CD4-positive, alpha-beta T cell treated with Interleukin-4 for 1 hour (primary cell): ENCODE measurements around the gene SLC27A1.
"Not testable (repeated sequence)": the region's sequence is repeated elsewhere in the genome, so short reads cannot be mapped to it uniquely, and the experiment has no call there.

ENCODE experiments used
- DNase-seq, 2 donors: peaks; one replicate each; pipeline ENCODE4 v3.0.0-alpha.2; 2020 to 2022

The SLC27A1 gene

DNA sequence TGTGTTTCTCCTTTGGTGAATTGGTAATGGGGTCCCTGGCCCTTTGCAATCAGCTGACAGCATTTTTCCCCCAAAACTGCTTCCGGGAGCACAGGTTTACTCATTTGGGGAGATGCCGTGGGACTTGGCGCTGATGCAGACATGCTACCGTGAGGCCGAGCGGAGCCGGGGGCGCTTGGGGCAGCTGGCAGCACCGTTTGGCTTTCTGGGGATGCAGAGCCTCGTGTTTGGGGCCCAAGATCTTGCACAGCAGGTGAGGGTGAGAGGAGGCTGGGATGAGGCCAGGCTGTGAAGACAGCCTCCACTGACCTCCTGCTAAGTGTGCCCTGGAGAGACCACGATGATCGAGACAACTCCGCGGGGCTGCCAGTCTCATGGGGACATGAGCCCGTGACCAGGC is 71.7 kb downstream of the SLC27A1 start:
- no peak for DNase-seq

DNA sequence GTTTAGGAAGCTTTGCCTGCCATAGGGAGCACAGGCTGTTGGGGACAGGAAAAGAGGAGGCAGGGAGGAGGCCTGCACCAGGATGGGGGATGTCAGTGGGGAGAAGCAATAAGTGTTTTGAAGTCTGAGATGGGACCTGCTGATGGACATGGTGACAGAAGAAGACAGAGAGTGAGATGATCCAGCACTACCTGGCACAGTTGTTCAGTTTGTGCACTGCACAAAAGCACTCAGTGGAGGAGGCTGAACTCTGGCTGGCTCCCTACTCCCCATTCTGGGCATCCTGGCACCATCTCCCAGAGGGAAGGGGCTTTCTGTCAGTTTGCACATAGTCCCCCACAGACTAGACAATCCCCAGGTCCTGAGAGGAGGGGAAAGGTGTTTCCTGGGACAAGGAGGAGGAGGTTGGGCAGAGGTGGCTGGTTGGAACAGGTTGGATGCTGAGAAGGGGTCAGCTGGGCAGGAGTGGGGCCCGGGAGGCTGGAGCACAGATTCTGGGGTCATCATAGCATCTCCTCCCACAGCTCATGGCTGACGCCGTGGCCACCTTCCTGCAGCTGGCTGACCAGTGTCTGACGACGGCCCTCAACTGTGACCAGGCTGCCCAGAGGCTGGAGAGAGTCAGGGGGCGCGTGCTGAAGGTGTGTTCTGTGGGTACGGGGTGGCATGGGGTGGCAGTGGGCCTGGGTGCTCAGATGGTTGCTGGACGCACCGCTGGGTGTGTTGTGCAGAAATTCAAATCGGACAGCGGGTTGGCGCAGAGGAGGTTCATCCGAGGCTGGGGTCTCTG is 72.7 kb downstream of the SLC27A1 start:
- DNase-seq: no peak

DNA sequence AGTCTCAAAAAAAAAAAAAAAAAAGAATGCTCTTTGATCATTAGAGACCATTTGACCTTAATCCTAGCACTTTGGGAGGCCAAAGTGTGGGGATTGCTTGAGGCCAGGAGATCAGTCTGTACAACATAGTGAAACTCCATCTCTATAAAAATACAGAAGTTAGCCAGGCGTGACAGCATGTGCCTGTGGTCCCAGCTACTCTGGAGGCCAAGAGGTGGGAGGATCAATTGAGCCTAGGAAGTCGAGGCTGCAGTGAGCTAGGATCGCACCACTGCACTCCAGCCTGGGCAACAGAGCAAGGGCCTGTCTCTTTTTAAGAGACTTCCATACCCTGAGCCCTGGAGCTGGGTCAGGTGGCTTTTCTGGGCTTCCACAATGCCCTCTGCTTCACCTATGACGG is 73.7 kb downstream of the SLC27A1 start:
- no peak for DNase-seq

DNA sequence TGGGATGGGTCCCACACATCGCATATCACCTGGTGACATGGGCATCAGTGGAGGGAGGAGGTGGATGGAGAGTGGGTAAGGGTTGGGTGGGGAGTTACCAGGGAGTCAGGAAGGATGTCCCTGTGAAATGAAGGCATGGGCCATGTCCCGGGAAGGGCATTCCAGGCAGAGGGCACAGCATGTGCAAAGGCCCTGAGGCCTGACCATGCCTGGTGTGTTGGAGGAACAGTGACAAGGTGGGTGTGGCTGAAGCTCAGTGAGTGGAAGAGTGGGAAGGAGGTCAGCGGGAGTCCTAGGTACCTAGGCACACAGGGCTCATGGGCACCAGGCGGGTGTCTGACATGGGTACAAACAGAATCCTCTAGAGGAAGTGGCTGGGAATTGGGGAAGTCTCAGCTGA is 74.1 kb downstream of the SLC27A1 start:
- DNase-seq: no peak

DNA sequence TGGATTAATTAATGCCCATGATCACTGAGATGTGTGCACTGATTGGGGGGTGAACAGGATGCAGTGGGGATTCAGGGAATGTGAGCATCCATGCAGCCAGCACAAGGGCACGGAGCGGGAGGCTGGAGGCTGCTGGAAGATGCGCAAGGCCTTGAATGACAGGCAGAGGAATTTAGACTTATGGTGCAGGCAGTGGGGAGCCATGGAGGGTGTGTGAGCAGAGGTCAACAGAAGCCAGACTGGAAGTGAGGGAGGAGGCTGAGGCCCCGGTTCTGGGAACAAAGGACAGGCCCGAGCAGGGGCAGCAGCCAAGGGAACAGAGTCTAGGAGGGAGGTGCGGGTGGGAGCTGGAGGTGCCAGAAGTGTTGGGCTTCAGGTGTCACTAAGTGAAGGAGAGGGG is 77.8 kb downstream of the SLC27A1 start:
- DNase-seq: no peak

DNA sequence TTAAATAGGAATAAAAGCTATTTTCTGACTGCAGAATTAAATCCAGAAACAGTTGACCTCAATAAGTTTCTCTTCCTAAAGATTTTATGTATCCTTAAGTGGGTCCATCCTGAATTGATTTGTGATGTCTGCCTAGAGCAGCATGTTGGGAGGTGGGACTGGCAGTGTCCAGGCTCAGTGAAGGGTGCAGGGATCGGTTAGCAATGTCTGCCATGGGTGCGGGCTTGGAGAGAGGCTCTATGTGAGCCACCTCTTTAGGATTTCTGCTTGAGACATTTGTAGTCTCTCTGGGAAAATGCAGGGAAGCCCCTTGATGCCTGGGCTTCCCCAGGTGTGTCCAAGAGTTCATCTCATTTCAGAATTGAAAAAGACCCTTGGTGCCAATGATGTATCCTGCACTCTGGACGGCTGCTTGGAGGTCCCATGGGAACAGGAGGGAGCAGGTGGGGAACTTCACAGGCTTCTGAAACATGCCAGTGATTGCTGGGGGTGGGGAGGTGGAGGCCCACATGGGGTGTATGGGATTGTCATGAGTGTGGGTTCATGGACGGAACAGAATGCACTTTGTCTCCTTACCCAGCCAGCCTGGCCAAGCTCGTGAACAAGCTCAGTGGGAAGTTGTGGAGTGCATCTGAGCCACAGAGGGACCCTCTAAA is 78.9 kb downstream of the SLC27A1 start:
- no peak for DNase-seq

DNA sequence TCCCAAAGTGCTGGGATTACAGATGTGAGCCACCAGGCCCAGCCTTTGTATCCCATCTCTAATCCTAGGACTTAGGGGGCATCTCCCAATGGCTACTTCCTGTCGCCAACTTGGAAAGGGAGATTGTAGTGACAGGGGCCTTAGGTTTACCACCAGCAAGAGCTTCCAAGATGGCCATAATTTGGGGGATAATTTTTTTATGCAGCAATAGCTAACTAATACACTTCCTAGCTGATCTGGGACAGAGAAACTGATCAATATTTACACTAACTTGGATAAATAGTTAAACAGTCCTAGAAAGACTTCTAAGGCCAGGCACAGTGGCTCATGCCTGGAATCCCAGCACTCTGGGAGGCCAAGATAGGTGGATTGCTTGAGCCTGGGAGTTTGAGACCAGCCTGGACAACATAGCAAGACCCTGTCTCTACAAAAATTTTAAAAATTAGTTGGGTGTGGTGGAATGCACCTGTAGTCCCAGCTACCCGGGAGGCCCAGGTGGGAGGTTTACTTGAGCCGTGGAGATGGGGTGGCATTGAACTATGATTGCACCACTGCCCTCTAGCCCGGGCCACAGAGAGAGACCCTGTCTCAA is 79.8 kb downstream of the SLC27A1 start:
- no peak for DNase-seq

DNA sequence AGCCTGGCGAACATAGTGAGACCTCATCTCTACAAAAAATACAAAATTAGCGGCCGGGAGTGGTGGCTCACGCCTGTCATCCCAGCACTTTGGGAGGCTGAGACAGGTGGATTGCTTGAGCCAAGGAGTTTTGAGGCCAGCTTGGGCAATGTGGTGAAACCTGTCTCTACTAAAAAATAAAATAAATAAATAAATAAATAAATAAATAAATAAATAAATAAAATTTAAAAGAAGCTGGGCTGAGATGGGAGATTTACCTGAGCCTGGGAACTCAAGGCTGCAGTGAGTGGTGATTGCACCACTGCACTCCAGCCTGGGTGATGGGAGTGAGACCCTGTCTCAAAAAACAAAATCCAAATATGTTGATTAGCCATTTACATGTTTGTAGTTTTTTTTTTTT is 82.4 kb downstream of the SLC27A1 start:
- not testable (repeated sequence) for DNase-seq

DNA sequence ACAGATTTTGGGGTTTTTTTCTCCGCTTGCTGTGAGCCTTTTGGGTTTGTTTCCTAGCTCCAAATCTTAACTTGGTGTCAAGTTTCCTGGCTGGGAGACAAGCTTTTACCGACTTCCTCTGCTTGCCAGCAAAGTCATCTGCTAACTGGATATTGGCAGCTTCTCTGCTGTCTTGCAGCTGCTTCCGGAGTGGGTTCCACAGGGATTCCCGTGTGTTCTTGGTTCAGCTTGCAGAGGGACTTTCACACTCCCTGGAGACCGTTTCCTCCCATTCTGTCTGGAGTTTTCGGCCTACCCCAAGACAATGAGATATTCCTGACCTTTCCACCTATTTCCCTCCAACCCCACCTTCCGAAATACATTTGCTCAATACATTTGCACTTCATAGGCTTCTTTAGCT is 82.9 kb downstream of the SLC27A1 start:
- DNase-seq: no peak

DNA sequence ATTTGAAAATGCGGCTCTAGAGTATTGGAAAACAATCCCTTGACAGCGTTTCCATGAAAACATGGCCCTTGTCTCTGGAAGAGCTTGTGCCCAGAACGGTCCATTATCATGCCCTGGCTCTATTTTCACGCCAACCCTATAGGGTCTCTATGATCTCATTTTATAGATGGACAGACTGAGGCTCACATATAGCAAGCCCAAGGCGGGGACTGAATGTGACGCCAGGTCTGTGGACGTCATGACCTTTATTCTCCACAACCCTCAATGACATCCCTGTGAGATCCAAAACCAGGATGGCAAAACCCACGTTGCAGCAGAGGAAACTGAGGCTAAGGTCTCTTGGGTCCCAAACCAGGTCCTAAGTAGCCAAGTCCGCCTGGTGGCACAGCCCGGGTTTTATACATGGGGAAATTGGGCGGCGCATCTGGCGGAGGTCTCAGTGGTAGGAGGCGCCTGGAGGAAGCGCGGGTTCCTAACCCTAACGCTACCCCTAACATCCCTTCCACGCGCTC is 84.7 kb downstream of the SLC27A1 start:
- no peak for DNase-seq

DNA sequence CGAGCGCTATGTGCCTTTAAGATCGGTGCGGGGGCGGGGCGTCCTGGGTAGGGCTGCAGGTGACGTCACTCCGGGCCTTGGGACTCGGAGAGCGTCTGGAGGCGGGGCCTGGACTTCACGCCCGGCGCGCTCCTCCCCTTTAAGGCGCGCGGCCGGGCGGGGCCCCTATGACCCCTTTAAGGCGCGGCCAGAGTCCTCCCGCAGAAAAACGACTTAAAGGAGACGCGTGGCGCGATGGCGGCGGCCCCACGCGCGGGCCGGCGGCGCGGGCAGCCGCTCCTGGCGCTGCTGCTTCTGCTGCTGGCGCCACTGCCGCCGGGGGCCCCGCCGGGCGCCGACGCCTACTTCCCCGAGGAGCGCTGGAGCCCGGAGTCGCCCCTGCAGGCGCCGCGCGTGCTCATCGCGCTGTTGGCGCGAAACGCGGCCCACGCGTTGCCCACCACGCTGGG is 85.2 kb downstream of the SLC27A1 start, which contains the start of gene COLGALT1:
COLGALT1 (plus strand) TSS at position 170 of the 449 bp plus-strand sequence; CDS start at position 235, 65 bp downstream.
- DNase-seq: peak; percentile 97
